GM18526 (cell line): ENCODE data around the gene ZNF638.

Experiments used
- POLR2A ChIP-seq: IDR thresholded peaks from 3 replicates; pipeline ENCODE4 v1.6.1; 2011; ENCODE audit not compliant: insufficient read length; ENCODE audit errors: extremely low read depth

ZNF638 gene

DNA sequence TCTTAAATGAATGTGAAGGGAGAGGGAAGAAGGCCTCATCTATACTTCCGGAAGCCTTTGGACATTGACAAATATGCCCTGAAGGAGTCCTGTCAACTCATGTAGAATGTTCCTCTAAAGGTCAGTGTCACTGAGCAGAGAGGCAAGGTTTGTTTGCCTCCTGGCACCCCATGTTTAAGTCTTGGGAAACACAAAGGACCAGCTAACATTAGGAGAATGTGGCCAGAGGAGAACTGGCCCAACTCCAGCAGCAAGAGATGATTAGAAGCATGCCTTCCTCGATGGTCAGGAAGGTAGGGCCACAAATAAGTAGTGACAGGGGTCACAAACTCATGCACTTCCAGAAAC lies 127.5 kb downstream of the ZNF638 start:
- no peak for TF ChIP-seq POLR2A

- no peak for TF ChIP-seq POLR2A
Observed at GRCh38 chr2:71460056-71460455, 128.5 kb downstream of the ZNF638 start.

DNA sequence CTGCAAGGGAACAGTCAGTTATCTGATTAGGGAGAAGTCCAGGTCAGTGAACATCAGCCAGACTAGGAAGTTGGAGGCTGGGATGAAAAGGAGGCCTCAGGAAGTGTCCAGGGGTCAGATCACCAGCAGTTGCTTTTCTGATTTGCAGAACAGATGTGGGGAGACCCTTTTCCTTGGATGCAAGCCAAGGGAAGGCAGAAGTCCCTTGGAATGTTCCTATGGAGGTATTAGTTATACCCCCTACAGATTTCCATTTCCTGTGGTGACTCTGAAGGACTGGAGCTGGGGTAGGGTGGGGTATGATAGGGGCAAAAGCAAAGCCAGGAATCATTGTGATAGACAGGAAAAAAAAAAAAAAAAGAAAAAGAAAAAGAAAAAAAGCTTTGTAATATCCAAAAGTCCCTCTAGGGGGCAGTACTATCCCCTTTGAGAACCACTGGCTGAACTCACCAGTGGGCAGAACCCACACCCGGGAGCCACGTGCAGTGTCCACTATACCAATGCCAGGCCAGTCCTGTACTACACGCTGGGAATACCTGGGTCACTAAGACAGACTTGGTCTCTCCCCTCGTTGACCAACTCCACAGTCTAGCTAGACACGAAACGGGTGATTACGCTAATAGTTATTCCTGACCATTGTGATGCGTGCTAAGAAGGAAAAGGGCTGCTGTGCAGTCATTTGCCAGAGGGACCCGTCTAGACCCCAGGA lies 129.2 kb downstream of the ZNF638 start:
- no peak for TF ChIP-seq POLR2A

GRCh38 chr2:71461304-71461671 lies 129.7 kb downstream of the ZNF638 start:
- no peak for TF ChIP-seq POLR2A

- no peak for TF ChIP-seq POLR2A
Observed at GRCh38 chr2:71462056-71462605, 130.5 kb downstream of the ZNF638 start.

DNA sequence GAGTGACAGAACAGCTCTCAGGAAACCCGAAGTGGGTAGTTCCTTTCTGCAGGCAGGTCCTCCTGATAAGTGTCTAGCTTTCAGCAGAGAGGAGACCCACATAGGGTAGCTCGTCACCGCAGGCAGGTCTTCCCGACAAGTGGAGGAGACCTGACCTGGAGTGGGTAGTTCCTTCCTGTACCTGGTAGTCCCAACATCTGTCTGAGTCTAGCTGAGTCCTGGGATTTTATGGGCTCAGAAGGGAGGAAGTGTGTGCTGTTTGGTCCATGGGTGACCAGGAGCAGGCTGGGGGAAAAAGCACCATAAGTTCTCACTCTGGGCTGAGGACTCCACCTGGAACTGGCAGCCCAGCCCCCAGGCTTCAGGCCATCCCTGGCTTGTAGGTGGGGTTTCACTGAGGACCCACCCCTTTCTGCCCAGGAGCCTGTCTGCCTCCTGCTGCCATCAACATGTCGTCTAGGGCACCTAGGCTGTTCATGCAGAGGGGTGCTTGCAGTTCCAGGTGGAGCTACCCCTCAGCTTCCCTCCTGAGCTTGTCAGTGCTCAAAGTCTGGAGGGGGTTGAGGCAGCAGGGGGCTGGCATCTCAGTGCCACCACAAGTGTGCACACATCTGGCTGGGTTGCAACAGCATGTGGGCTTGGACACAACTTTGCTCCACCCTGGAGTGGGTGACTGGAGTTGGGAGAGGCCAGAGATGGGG lies 131.2 kb downstream of the ZNF638 start:
- no peak for TF ChIP-seq POLR2A

DNA sequence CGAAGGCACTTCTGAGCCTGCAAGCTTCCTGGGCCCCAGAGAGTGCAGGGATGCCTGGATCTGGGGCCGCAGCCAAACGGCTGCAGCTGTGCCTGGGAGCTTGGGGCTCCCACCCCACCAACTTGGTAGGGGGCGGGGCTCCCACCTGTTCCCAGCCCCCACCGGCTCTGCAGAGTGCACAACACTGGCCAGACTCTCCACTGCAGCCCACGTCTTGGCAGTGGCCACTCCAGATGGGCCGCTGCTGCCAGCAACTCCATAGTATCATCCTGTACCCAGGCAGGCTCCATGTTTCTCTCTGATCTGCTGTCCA lies 131.7 kb downstream of the ZNF638 start:
- no peak for TF ChIP-seq POLR2A

GRCh38 chr2:71464389-71464788 lies 132.8 kb downstream of the ZNF638 start:
- TF ChIP-seq POLR2A, result no peak

- no peak for TF ChIP-seq POLR2A
Observed at GRCh38 chr2:71465356-71465755, 133.8 kb downstream of the ZNF638 start.

- no peak for TF ChIP-seq POLR2A
Observed at GRCh38 chr2:71465961-71466300, 134.3 kb downstream of the ZNF638 start.

DNA sequence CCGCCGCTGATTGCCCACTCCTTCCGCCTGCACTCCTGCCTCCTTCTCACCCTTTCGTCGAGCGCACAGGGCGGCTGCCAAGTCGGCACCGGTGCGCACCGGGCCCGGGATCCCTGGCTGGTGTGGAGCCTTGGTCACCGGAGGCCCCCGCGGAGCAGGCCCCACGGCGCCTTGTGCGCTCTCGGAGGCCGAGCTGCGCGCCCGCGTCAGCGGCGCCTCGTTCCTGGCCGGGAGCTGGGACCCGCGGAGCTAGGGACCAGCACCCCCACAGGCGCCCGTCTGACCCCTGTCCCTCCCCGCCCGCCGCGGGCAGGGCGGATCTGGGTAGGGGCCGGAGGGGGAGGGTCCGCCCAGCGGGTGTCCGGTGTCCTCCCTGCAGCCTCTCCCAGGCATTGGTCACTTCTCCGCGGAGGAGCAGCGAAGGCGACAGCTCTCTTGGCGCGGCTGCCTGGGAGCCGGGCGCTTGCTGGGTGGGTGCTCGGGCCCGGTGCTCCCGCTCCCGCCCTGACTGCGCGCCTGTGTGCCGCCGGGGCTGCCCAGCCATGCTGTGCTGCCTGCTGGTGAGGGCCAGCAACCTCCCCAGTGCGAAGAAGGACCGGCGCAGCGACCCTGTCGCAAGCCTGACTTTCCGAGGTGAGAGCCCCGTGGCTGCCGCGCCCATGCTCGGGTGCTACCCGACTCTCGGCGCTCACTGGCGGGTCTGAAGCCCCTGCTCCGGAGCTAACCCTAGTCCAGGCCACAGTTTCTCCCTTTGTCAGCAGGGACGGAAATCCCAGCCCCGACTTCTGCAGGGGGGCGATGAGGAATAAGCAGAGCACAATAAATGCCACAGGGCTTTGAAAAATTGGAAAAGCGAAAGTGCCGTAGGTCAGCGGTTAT lies 135.0 kb downstream of the ZNF638 start:
- no peak for TF ChIP-seq POLR2A

- no peak for TF ChIP-seq POLR2A
Observed at GRCh38 chr2:71467180-71467815, 135.7 kb downstream of the ZNF638 start.

GRCh38 chr2:71468279-71469015 lies 136.9 kb downstream of the ZNF638 start:
- no peak for TF ChIP-seq POLR2A

DNA sequence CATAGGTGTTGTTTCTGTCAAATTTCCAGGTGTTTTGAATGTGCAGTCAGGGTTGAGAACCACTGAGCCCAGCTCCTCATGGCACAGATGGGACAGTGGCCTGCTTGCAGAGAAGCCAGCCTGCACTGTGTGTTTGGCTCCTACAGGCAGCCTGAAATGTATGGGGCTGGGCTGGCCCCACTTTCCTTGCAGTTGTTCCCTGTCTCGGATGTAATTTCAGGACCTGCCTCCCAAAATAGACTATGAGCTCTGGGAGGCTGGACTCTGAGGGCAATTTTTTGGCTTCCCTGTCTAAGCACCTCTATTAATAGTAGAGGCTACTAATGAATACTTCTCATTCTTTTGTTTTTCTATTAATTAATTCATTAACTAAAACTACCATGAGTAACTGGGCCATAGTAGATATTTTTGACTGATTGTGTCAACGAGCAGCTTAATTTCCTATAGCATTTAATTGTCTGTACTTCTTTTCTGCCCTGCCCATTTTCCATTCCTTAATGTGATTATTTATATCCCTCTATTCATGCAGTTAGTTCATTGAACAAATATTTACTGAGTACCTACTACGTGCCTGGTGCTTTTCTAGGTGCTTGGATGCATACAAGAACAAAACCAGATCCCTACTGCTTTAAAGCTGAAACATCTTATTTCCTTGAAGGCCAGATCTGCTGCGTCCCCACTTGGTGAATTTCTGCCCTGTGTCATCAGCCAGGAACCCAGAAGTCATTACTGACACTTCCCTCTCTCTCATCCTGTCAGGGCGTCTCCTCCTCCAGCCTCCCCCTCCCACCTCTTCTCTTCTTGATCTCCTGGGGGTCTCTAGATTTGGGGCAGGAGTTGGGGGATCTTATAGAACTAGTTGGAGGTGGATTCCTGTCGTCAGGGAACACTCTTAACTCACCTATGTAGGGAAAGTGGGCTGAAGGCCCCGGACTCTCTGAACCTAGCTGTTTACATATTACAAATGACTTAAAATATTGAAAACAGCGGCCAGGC lies 138.1 kb downstream of the ZNF638 start:
- TF ChIP-seq POLR2A, result no peak
